Glutamatergic neuron (in vitro differentiated cells): ENCODE data around the gene TXNDC15. TPM values are rescaled to one million over a fixed set of nuclear protein-coding genes. Genes with fewer than 3 reads are reported as not detected.

Experiments used
- DNase-seq: peaks from one replicate; pipeline ENCODE4 v3.0.0; 2022
- H3K27ac Mint-ChIP-seq: one replicate; pipeline ENCODE4 v1.8.0; 2020; ENCODE audit warnings: mild to moderate bottlenecking, mixed read lengths, inconsistent platforms; ENCODE audit not compliant: unreplicated experiment
- H3K27me3 Mint-ChIP-seq: one replicate; pipeline ENCODE4 v1.8.0; 2020; ENCODE audit warnings: mild to moderate bottlenecking, moderate library complexity, mixed read lengths, inconsistent platforms; ENCODE audit not compliant: unreplicated experiment
- H3K36me3 Mint-ChIP-seq: one replicate; pipeline ENCODE4 v1.8.0; 2020; ENCODE audit warnings: mild to moderate bottlenecking, mixed read lengths, inconsistent platforms; ENCODE audit not compliant: unreplicated experiment
- H3K4me1 Mint-ChIP-seq: one replicate; pipeline ENCODE4 v1.8.0; 2020; ENCODE audit warnings: mild to moderate bottlenecking, low read depth, mixed read lengths, inconsistent platforms; ENCODE audit not compliant: unreplicated experiment
- H3K4me3 Mint-ChIP-seq: one replicate; pipeline ENCODE4 v1.8.0; 2020; ENCODE audit warnings: mild to moderate bottlenecking, mixed read lengths, inconsistent platforms; ENCODE audit not compliant: unreplicated experiment
- H3K9me3 Mint-ChIP-seq: one replicate; pipeline ENCODE4 v1.8.0; 2020; ENCODE audit warnings: mild to moderate bottlenecking, moderate library complexity, mixed read lengths, inconsistent platforms; ENCODE audit not compliant: unreplicated experiment
- CTCF ChIP-seq: fragments of 200-600 bp; sonication (generic); IDR thresholded peaks from one replicate; pipeline ENCODE4 v1.5.0; 2021; ENCODE audit not compliant: partially characterized antibody, unreplicated experiment
- microRNA-seq: library from miRNA; unstranded; fragments of <30 nt; microRNA quantifications from one replicate; pipeline ENCODE4, GENCODE V29; 2020; ENCODE audit not compliant: unreplicated experiment
- total RNA-seq: library from RNA; stranded (reverse); fragmentation: NEBNext Ultra II Directional; extraction: Animal tissue kit (Norgen Biotek cat#: 25700); gene quantifications from one replicate; pipeline ENCODE4 v1.2.1, GENCODE V29; 2021; ENCODE audit not compliant: unreplicated experiment

The TXNDC15 gene
- total RNA-seq, 1 donor from 2014 or later = 57.5 TPM

DNA sequence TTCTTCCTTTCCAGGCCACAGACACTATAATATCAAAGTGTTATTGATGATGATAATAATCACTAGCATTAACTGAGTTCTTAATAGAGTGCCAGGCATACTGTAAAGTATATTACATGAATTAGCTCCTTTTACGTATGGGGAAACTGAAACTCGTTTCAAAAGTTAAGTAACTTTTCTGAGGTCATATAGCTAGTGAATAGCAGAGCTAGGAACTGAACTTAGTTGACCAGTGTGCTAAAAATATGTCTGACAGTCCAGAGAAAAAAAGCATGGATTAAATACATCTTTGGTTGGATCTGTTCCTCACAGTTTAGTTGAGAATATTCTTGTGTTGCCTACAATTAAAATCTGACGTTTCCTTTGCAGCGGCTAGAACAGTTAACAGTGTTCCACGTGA, 75.1 kb downstream of the TXNDC15 start:
- H3K4me1 Mint-ChIP-seq = peaks cover 5% of the 10 kb centered on the region
- H3K9me3 Mint-ChIP-seq = no peaks in the 10 kb centered on the region
- H3K36me3 Mint-ChIP-seq = peaks cover 3% of the 10 kb centered on the region
- H3K27ac Mint-ChIP-seq = no peak overlapping the region
- no peak for DNase-seq
- H3K4me3 Mint-ChIP-seq = no peak overlapping the region
- H3K27me3 Mint-ChIP-seq = no peaks in the 10 kb centered on the region
- TF ChIP-seq CTCF = no peak

Small RNA genes lying within 50 kb of the gene (microRNA-seq; reads per million reads assigned to microRNA genes)
- not detected for gene MIR4461

Other genes with a start within 250 kb of the TXNDC15 start
- gene SAR1B, start 241.5 kb upstream of the TXNDC15 start, total RNA-seq = 34.9 TPM
- 23.8 TPM for gene SEC24A, start 225.6 kb upstream of the TXNDC15 start, total RNA-seq
- gene CAMLG, start 135.8 kb upstream of the TXNDC15 start, total RNA-seq = 41.4 TPM
- 53.3 TPM for gene DDX46, start 115.6 kb upstream of the TXNDC15 start, total RNA-seq
- 43.2 TPM for gene C5orf24, start 28.4 kb upstream of the TXNDC15 start, total RNA-seq
- 9.9 TPM for gene PCBD2, start 30.8 kb downstream of the TXNDC15 start, total RNA-seq
- 0.54 TPM for gene CATSPER3, start 93.5 kb downstream of the TXNDC15 start, total RNA-seq
- gene PITX1, start 159.9 kb downstream of the TXNDC15 start, total RNA-seq = 0.76 TPM